ENCODE results near the gene NIPSNAP3A.

DNA sequence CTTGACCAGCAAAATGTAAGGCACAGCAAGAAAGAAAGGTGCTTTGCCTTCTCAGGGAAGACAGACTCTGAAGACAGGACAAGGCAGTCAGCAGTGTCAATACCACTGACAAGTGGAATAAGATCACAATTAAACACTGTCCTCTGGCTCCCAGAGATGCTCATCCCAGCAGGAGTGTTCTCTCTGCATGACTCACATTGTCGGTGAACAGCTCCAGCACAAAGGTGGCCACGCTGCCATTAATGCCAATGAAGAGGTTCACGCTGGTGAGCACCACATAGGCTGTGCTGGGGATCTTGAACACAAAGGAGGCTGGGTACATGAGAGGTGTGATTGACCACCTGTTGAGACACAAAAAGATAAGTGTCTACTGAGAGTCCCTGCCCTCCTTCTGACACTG, 48.4 kb downstream of the NIPSNAP3A start:
- TF ChIP-seq, protein P1, sequence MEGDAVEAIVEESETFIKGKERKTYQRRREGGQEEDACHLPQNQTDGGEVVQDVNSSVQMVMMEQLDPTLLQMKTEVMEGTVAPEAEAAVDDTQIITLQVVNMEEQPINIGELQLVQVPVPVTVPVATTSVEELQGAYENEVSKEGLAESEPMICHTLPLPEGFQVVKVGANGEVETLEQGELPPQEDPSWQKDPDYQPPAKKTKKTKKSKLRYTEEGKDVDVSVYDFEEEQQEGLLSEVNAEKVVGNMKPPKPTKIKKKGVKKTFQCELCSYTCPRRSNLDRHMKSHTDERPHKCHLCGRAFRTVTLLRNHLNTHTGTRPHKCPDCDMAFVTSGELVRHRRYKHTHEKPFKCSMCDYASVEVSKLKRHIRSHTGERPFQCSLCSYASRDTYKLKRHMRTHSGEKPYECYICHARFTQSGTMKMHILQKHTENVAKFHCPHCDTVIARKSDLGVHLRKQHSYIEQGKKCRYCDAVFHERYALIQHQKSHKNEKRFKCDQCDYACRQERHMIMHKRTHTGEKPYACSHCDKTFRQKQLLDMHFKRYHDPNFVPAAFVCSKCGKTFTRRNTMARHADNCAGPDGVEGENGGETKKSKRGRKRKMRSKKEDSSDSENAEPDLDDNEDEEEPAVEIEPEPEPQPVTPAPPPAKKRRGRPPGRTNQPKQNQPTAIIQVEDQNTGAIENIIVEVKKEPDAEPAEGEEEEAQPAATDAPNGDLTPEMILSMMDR (IDR thresholded peaks at IDR 0.05; ENCODE audit: insufficient read depth, low read length), result no peak
- no peak for TF ChIP-seq POLR2AphosphoS5 (IDR thresholded peaks at IDR 0.05; ENCODE audit: low read depth)
- no peak for TF ChIP-seq REST (IDR thresholded peaks at IDR 0.05; ENCODE audit: insufficient replicate concordance, low read depth)
- no peak for TF ChIP-seq GABPA (IDR thresholded peaks at IDR 0.05; ENCODE audit: low read depth)

Measured in HL-60 (cell line).